ELR (cell line): ENCODE data around the gene BIRC3.

Experiments used
- DNase-seq: peaks from one replicate; pipeline ENCODE4 v3.0.0-alpha.2; 2015; ENCODE audit warnings: low read depth

BIRC3 gene

GRCh38 chr11:102375720-102376399 lies 58.6 kb downstream of the BIRC3 start:
- no peak for DNase-seq

DNA sequence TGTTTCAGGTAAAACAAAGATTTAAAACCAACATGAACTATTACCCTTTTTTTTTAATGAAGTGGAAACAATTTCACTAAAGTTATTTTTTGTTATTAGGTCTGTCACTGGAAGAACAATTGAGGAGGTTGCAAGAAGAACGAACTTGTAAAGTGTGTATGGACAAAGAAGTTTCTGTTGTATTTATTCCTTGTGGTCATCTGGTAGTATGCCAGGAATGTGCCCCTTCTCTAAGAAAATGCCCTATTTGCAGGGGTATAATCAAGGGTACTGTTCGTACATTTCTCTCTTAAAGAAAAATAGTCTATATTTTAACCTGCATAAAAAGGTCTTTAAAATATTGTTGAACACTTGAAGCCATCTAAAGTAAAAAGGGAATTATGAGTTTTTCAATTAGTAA lies 60.6 kb downstream of the BIRC3 start:
- no peak for DNase-seq

DNA sequence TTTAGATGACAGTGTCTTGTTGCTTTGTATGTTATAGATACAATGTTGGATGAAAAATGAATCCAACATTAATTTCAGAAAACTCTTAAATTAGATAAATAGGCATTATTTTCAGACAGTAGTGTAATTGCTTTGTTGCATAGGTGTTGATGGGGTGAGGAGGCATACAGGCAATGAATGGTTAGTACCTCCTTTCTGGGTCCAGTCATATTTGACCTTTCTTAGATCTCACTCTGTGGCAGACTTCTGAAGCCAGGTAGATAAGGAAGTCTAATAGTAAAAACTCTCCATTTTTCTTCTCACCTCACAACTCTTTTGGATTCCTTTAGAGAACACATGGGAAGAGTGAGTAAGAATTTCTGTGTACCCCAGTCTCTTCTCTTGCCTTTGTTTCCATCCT lies 61.5 kb downstream of the BIRC3 start:
- DNase-seq: no peak

GRCh38 chr11:102382384-102382783 lies 65.1 kb downstream of the BIRC3 start:
- DNase-seq: no peak

GRCh38 chr11:102383839-102384238 lies 66.6 kb downstream of the BIRC3 start:
- DNase-seq: no peak

GRCh38 chr11:102384419-102385079 lies 67.3 kb downstream of the BIRC3 start:
- no peak for DNase-seq

DNA sequence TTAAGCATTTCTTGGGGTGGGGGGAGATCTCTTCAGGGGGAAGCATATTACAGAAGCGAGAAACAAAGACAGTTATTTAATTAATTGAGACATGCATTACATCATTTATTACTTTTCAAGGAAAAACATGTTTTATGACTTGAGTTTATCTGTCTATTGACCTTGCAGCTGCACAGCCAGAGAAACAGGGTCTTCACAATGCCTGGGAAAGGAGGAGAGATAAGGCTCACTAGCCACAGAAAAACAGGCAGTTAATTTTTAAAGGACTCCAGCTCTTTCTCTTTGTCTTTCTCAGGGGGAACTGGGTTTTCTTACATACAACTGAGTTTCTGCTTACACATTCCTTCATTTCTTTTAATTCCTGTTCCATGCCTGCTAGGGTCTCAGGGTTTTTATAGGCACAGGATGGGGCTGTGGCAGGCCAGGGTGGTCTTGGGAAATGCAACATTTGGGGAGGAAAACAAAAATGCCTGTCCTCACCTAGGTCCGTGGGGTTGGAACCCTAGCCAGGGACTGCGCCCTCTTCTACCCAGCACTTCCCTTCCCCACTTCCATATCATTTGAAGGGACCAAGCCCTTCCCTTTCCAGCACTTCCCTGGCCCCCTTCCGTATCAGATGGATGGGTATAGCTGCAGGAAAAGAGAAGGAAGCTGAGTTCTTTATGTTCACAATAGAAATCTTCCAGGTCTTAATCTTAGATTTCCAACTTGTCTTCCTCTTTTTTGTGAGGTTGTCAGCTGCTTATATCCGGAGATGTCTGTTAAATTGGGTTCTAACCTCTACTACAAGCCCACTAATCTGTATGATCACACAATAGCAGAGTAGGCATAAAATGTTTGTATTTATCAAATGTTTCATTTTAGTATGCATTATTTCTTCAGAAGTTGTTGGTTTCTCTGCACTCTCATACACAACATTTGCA lies 68.1 kb downstream of the BIRC3 start:
- no peak for DNase-seq

- no peak for DNase-seq
Measured at GRCh38 chr11:102386136-102386734, 69.0 kb downstream of the BIRC3 start.

DNA sequence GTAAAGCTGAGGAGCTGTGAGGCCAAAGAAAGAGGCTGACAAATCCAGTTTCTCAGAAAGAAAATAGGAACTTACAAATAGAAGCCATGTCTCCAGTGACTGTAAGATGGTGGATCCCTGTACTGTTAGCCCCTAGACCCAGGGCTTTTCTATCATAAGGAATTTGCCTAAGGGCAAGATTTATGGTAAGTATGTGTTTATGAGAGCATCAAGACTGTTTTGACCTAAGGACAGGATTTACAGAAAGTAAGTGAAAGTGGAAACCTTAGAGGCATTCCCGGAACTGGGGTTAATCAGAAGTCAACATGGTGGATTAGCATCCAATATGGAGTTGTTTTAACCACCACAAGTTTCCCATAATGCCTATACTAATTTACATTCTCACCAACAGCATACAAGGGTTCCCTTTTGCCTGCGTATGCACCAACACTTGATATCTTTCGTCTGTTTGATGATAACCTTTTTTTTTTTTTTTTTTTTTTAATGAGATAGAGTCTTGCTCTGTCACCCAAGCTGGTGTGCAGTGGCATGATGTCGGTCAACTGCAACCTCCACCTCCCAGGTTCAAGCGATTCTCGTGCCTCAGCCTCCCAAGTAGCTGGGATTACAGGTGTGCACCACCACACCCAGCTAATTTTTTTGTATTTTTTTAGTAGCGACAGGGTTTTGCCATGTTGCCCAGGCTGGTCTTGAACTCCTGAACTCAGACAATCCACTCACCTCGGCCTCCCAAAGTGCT lies 69.9 kb downstream of the BIRC3 start:
- no peak for DNase-seq
